GM21367 (cell line): ENCODE results near the gene GMNN.
"Not testable (repeated sequence)": the region's sequence is repeated elsewhere in the genome, so short reads cannot be mapped to it uniquely, and the experiment has no call there.

Experiments
- ATAC-seq: cut with Tn5 transposase; IDR thresholded peaks from one replicate; pipeline ENCODE4 v1.9.1; 2021; ENCODE audit not compliant: unreplicated experiment

GMNN gene

GRCh38 chr6:24761193-24761835 is 13.4 kb upstream of the GMNN start:
- no peak for ATAC-seq

GRCh38 chr6:24761851-24762250 is 12.9 kb upstream of the GMNN start:
- ATAC-seq, result no peak

- ATAC-seq, result no peak
Observed at GRCh38 chr6:24763578-24763977, 11.2 kb upstream of the GMNN start.

DNA sequence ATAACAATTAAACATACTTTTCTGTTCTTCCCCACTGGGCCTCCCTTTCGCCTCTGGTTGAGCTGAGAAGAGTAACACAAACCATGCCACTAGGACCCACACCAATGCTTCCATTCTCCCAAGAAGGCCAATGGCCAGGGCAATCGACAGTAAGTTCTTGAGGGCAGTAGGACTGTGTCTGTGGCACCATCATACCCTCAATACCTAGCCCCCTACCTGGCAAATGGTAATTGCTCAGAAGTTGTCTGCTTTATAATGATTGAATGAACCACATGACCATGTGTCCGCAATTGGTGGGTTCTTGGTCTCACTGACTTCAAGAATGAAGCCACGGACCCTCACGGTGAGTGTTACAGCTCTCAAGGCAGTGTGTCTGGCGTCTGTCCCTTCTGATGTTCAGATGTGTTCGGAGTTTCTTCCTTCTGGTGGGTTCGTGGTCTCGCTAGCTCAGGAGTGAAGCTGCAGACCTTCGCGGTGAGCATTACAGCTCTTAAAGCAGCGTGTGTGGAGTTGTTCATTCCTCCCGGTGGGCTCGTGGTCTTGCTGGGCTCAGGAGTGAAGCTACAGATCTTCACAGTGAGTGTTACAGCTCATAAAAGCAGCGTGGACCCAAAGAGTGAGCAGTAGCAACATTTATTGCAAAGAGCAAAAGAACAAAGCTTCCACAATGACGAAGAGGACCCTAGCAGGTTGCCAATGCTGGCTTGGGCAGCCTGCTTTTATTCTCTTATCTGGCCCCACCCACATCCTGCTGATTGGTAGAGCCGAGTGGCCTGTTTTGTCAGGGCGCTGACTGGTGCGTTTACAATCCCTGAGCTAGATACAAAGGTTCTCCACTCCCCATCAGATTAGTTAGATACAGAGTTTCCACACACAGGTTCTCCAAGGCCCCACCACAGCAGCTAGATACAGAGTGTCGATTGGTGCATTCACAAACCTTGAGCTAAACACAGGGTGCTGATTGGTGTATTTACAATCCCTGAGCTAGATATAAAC is 9.6 kb upstream of the GMNN start:
- ATAC-seq, result not testable (repeated sequence)

DNA sequence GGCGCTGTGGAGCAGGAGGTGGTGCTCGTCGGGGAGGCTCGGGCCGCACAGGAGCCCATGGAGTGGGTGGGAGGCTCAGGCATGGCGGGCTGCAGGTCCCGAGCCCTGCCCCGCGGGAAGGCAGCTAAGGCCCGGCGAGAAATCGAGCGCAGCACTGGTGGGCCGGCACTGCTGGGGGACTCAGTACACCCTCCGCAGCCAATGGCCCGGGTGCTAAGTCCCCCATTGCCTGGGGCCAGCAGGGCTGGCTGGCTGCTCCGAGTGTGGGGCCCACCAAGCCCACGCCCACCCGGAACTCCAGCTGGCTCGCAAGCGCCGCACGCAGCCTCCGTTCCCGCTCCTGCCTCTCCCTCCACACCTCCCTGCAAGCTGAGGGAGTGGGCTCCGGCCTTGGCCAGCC is 8.8 kb upstream of the GMNN start:
- ATAC-seq, result not testable (repeated sequence)

GRCh38 chr6:24766680-24767462 is 7.9 kb upstream of the GMNN start:
- no peak for ATAC-seq

DNA sequence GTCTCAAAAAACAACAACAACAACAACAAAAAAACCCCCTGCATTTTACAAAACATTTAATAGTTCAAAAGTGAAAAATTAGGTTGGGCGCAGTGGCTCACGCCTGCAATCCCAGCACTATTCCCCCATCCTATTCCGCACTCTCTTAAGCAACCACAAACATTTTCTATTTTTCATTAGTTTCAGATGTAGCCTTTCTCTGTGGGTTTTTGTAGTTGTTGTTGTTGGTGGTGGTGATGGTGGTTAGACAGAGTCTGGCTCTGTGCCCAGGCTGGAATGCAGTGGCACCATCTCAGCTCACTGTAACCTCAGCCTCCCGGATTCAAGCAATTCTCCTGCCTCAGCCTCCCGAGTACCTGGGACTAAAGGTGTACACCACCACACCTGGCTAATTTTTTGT is 6.4 kb upstream of the GMNN start:
- no peak for ATAC-seq

GRCh38 chr6:24775520-24776058 is 852 bp downstream of the GMNN start:
- no peak for ATAC-seq

DNA sequence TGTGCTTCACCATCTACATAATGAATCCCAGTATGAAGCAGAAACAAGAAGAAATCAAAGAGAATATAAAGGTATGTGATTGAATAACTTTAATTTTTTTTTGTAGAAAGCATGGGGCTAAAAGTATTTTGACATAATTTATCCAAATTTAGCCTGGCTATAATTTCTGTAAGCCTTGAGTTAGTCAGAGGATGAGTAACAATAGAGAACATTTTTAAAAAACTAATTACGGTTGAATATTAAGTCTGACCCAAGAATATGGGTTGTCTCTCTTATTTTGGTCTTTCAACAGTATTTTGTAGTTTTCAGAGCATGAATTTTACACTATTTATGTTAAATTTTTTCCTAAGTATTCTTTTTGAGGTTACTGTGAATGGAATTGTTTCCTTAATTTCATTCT is 2.5 kb downstream of the GMNN start:
- no peak for ATAC-seq

DNA sequence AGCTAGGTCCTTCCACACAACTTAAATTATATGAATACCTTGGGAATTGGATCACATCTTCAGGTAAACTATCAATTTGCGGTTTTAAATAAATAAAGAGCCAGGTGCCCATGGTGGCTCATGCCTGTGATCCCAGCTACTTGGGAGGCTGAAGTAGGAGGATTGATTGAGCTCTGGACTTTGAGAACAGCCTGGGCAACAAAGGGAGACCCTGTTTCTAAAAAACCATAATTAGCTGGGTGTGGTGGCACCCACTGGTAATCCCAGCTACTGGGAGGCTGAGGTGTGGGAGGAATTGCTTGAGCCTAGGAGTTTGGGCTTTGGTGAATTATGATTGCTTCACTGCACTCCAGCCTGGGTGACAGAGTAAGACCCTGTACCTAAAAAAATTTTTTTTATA is 3.4 kb downstream of the GMNN start:
- no peak for ATAC-seq

DNA sequence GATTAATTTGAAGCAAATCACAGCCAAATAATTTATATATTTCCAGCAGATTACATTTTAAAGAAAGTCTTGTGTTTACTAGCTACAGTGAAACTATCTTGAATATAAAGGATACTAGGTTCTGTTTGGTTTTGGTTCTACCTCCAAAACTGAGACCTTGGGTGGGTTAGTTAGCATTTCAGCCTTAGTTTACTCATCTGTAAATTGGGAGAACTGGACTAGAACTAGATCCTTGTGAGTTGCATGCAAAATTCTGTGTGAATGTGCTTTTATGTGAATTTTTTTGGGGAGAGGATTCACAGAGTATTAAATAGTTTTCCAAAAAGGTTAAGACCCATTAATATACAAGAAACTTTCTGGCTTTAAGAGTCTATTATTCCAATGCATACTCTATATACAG is 4.1 kb downstream of the GMNN start:
- ATAC-seq, result no peak

DNA sequence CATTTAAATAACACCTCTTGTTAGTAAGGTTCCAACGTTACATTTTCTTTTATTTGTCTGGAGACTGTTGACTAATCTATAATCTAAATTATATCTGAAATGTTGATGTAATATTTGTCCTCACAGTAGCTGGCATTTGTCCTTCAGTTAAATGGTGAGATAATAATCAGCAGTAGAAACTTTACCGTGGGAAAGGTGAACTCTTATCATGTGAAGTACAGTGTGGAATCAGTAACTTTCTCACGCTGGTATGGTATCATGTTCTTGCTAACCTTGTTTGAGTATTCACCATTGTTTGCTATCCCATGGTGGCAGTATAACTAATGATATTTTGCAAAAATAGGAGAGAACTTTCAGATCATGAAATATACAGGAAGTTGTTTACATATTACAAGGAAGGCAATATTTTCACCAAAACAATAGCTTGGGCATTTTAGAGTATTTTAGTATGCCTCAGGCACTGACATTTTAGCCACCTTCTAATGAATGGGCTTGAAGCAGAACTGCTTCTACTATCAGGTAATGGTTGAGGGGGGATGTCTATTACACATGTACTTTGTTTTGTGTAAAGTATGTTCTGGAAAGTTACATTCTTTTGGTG is 4.8 kb downstream of the GMNN start:
- no peak for ATAC-seq

DNA sequence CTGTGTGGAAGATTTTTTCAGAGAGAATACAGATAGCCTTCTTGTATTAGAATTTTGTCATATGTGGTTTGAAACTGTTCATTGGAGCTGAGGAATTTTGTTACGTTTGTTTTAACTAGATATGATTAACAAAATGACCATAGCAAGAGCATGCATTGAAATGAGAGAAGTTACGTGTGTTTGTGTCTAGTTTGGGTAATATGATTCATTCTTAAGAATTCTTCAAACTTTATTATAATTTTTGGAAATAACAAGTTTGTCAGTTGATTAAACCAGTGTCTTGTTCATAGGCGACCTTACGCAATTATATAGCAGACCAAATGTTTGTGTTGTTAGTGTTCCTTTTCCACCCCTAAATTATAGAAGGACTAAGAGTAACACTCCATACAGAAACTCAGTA is 5.5 kb downstream of the GMNN start:
- ATAC-seq, result no peak

- no peak for ATAC-seq
Observed at GRCh38 chr6:24788031-24788665, 13.4 kb downstream of the GMNN start.

DNA sequence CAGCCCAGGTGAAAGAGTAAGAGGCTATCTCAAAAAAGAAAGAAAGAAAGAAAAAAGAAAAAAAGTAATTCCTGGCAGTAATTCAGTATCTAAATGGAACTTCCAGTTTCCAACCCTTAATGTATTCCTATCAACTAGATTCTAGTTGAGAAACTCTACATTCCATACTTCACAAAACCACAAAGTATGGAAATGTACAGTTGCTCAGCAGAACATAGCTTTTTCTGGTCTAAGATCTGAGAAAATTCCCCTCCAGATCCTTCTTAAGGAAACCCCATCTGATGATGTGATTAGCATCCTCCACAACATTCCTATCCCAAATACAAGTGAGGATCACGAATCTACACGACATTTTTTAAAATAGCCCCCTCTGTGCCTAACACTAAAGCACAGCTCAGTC is 20.4 kb downstream of the GMNN start:
- no peak for ATAC-seq

DNA sequence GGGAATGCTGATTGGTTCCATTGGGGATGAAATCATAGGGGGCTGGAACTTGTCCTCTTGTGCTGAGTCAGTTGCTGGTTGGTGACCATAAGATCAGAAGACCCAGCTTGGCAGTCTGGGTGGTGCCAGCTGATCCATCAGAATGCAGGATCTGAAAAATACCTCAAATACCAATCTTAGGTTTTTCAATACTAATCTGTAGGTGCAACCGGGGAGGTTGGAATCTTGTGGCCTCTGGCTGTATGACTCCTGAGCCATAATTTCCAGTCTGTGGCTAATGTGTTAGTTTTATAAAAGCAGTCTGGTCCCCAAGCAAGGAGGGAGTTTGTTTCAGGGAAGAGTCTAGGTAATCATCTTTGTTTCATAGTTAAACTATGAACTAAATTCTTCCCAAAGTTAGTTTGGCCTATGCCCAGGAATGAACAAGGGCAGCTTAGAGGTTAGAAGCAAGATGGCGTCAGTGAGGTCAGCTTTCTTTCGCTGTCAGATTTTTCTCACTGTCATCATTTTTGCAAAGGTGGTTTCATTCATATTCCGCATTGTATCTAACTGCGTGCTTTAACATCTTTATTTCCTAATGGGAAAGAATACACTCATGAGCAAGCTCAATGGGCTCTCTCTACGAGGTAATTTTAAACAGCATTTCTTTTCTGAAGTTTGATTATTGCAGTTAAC is 22.0 kb downstream of the GMNN start:
- ATAC-seq, result no peak

GRCh38 chr6:24797596-24798216 is 23.0 kb downstream of the GMNN start:
- ATAC-seq, result no peak

GRCh38 chr6:24798740-24799540 is 24.2 kb downstream of the GMNN start, which contains the start of gene ARMH2:
TSS of gene ARMH2 (minus strand) at chr6:24798917. CDS start at chr6:24798857, 60 bp downstream.
- ATAC-seq, result no peak
